Naive thymus-derived CD8-positive, alpha-beta T cell (primary cell): ENCODE measurements around the gene NPY2R. TPM values are rescaled to one million over a fixed set of nuclear protein-coding genes. Genes with fewer than 3 reads are reported as not detected.

Experiments used
- ATAC-seq, 2 donors: fragments of 150-1000 bp; cut with Tn5 transposase in 1 of 2; sonication (Bioruptor Pico), chemical (Tn5 transposase) in 1 of 2; 1 replicate in 1 of 2; 2 replicates in 1 of 2; pipeline ENCODE4 v1.10.0; 2021; ENCODE audit warnings: mild to moderate bottlenecking in 2 of 2, moderate library complexity in 2 of 2
- POLR2A ChIA-PET: fragments of 350-600 bp; sonication (Branson Sonifier 250); formaldehyde crosslinking; loops from one replicate; lab custom pipeline; 2021; ENCODE audit warnings: antibody characterized with exemption; lab: Charles Lee
- DNase-seq, 10 donors: peaks; one replicate each; pipeline versions ENCODE4 v3.0.0 to v3.0.0-alpha.2; 2020 to 2022
- H3K27ac Mint-ChIP-seq, 10 donors: one replicate each; pipeline ENCODE4 v1.8.0; 2020 to 2022; ENCODE audit warnings: mild to moderate bottlenecking in 10 of 10, mixed read lengths in 10 of 10, moderate library complexity in 4 of 10, inconsistent platforms in 1 of 10
- H3K27me3 Mint-ChIP-seq, 5 donors: one replicate each; pipeline ENCODE4 v1.8.0; 2021 to 2022; ENCODE audit warnings: mixed read lengths in 5 of 5
- H3K36me3 Mint-ChIP-seq, 3 donors: one replicate each; pipeline ENCODE4 v1.8.0; 2020 to 2022; ENCODE audit warnings: mixed read lengths in 3 of 3, mild to moderate bottlenecking in 2 of 3, inconsistent platforms in 1 of 3
- H3K4me1 Mint-ChIP-seq, 4 donors: one replicate each; pipeline ENCODE4 v1.8.0; 2021 to 2022; ENCODE audit warnings: mixed read lengths in 4 of 4
- H3K4me3 Mint-ChIP-seq, 10 donors: one replicate each; pipeline ENCODE4 v1.8.0; 2020 to 2022; ENCODE audit warnings: mild to moderate bottlenecking in 10 of 10, mixed read lengths in 10 of 10, moderate library complexity in 6 of 10, inconsistent platforms in 1 of 10
- H3K9me3 Mint-ChIP-seq, 9 donors: one replicate each; pipeline ENCODE4 v1.8.0; 2020 to 2022; ENCODE audit warnings: mixed read lengths in 9 of 9, mild to moderate bottlenecking in 3 of 9, inconsistent platforms in 1 of 9, moderate library complexity in 1 of 9
- polyA plus RNA-seq, 3 donors: library from polyadenylated mRNA; unstranded; fragments of 300-500 nt; fragmentation: Illumina TruSeq; gene quantifications; one replicate each; pipeline ENCODE4 v1.2.3, GENCODE V29; 2021
- total RNA-seq, 8 experiments: library from RNA in 2 of 8; stranded (reverse) in 2 of 8; gene quantifications; one replicate each; pipeline ENCODE4 v1.2.3 and lab custom pipeline; 2021 to 2026

The NPY2R gene
- total RNA-seq = not detected
- polyA plus RNA-seq = not detected
- 0 to 0.07 (median 0) reads per million in 6 experiments for total RNA-seq (lab: John Stamatoyannopoulos, UW)

- H3K27ac Mint-ChIP-seq = no peak within 1 kb of the TSS
- peaks cover 0 to 4% (median 1%) of the 10 kb centered on the region in 9 donors for H3K9me3 Mint-ChIP-seq
- ATAC-seq (no peak), DNase-seq (no peak)
- POLR2A ChIA-PET = no interaction called here
- H3K36me3 Mint-ChIP-seq = no peaks in the 10 kb centered on the region
- peaks cover 29 to 68% (median 42%) of the 10 kb centered on the region in 5 donors for H3K27me3 Mint-ChIP-seq
- no peaks in the 10 kb centered on the region for H3K4me1 Mint-ChIP-seq
- H3K4me3 Mint-ChIP-seq = no peak within 1 kb of the TSS
Observed at GRCh38 chr4:155208258-155209054, at the start of gene NPY2R. TSS of gene NPY2R (plus strand) at chr4:155208636. CDS start at chr4:155213940, 5,304 bp downstream.

- peaks cover 0 to 5% (median 0%) of the 10 kb centered on the region in 9 donors for H3K9me3 Mint-ChIP-seq
- no peak overlapping the region for H3K27ac Mint-ChIP-seq
- ATAC-seq (no peak), DNase-seq (no peak)
- no peak overlapping the region for H3K4me3 Mint-ChIP-seq
- POLR2A ChIA-PET = no interaction called here
- H3K4me1 Mint-ChIP-seq = no peaks in the 10 kb centered on the region
- H3K27me3 Mint-ChIP-seq = peaks cover 0 to 19% (median 0%) of the 10 kb centered on the region in 5 donors
- H3K36me3 Mint-ChIP-seq = no peaks in the 10 kb centered on the region
Observed at GRCh38 chr4:155161357-155161756, 47.1 kb upstream of the NPY2R start.

- peaks cover 0 to 3% (median 0%) of the 10 kb centered on the region in 9 donors for H3K9me3 Mint-ChIP-seq
- H3K27me3 Mint-ChIP-seq = peaks cover 0 to 5% (median 0%) of the 10 kb centered on the region in 5 donors
- no peak overlapping the region for H3K4me3 Mint-ChIP-seq
- ATAC-seq (no peak), DNase-seq (no peak)
- H3K27ac Mint-ChIP-seq = no peak overlapping the region
- no peaks in the 10 kb centered on the region for H3K4me1 Mint-ChIP-seq
- POLR2A ChIA-PET = no interaction called here
- no peaks in the 10 kb centered on the region for H3K36me3 Mint-ChIP-seq
Observed at GRCh38 chr4:155164718-155165117, 43.7 kb upstream of the NPY2R start.

GRCh38 chr4:155170569-155170968, 37.9 kb upstream of the NPY2R start:
- H3K27me3 Mint-ChIP-seq = peaks cover 0 to 4% (median 0%) of the 10 kb centered on the region in 5 donors
- no peak overlapping the region for H3K4me3 Mint-ChIP-seq
- peaks cover 0 to 4% (median 0%) of the 10 kb centered on the region in 9 donors for H3K9me3 Mint-ChIP-seq
- H3K36me3 Mint-ChIP-seq = no peaks in the 10 kb centered on the region
- H3K4me1 Mint-ChIP-seq = no peaks in the 10 kb centered on the region
- POLR2A ChIA-PET = no interaction called here
- H3K27ac Mint-ChIP-seq = no peak overlapping the region
- DNase-seq (no peak), ATAC-seq (no peak)

- H3K27ac Mint-ChIP-seq = no peak overlapping the region
- no peak for ATAC-seq
- no peak overlapping the region for H3K4me3 Mint-ChIP-seq
- peaks cover 0 to 4% (median 2%) of the 10 kb centered on the region in 5 donors for H3K27me3 Mint-ChIP-seq
- no peaks in the 10 kb centered on the region for H3K4me1 Mint-ChIP-seq
- H3K9me3 Mint-ChIP-seq = peaks cover 0 to 9% (median 3%) of the 10 kb centered on the region in 9 donors
- POLR2A ChIA-PET = no interaction called here
- DNase-seq = no peak
- H3K36me3 Mint-ChIP-seq = no peaks in the 10 kb centered on the region
Observed at GRCh38 chr4:155173371-155173770, 35.1 kb upstream of the NPY2R start.

- no peak for DNase-seq
- H3K4me3 Mint-ChIP-seq = no peak overlapping the region
- no peak overlapping the region for H3K27ac Mint-ChIP-seq
- POLR2A ChIA-PET = no interaction called here
- no peak for ATAC-seq
- H3K4me1 Mint-ChIP-seq = no peaks in the 10 kb centered on the region
- peaks cover 0 to 9% (median 2%) of the 10 kb centered on the region in 9 donors for H3K9me3 Mint-ChIP-seq
- no peaks in the 10 kb centered on the region for H3K36me3 Mint-ChIP-seq
- H3K27me3 Mint-ChIP-seq = peaks cover 0 to 4% (median 2%) of the 10 kb centered on the region in 5 donors
Observed at GRCh38 chr4:155174668-155175067, 33.8 kb upstream of the NPY2R start.

- Mint-ChIP-seq H3K4me1 (no peaks in the 10 kb centered on the region), H3K27me3 (peaks cover 0 to 7% (median 0%) of the 10 kb centered on the region in 5 donors), H3K4me3 (no peak overlapping the region), H3K27ac (no peak overlapping the region), H3K9me3 (peaks cover 0 to 16% (median 2%) of the 10 kb centered on the region in 9 donors), H3K36me3 (no peaks in the 10 kb centered on the region)
- DNase-seq = no peak
- POLR2A ChIA-PET = no interaction called here
- no peak for ATAC-seq
Observed at GRCh38 chr4:155179216-155179615, 29.2 kb upstream of the NPY2R start.

- H3K27ac Mint-ChIP-seq = no peak overlapping the region
- H3K36me3 Mint-ChIP-seq = no peaks in the 10 kb centered on the region
- DNase-seq = no peak
- no peaks in the 10 kb centered on the region for H3K4me1 Mint-ChIP-seq
- H3K9me3 Mint-ChIP-seq = no peaks in the 10 kb centered on the region
- POLR2A ChIA-PET = no interaction called here
- H3K27me3 Mint-ChIP-seq = peaks cover 0 to 3% (median 0%) of the 10 kb centered on the region in 5 donors
- ATAC-seq = no peak
- no peak overlapping the region for H3K4me3 Mint-ChIP-seq
Observed at GRCh38 chr4:155186972-155187371, 21.5 kb upstream of the NPY2R start.

GRCh38 chr4:155187989-155188388, 20.4 kb upstream of the NPY2R start:
- no peak for ATAC-seq
- DNase-seq = no peak

GRCh38 chr4:155190099-155190498, 18.3 kb upstream of the NPY2R start:
- no peak overlapping the region for H3K4me3 Mint-ChIP-seq
- no peaks in the 10 kb centered on the region for H3K36me3 Mint-ChIP-seq
- H3K4me1 Mint-ChIP-seq = no peaks in the 10 kb centered on the region
- peaks cover 0 to 3% (median 0%) of the 10 kb centered on the region in 9 donors for H3K9me3 Mint-ChIP-seq
- DNase-seq (no peak), ATAC-seq (no peak)
- H3K27me3 Mint-ChIP-seq = peaks cover 0 to 5% (median 0%) of the 10 kb centered on the region in 5 donors
- POLR2A ChIA-PET = no interaction called here
- no peak overlapping the region for H3K27ac Mint-ChIP-seq

More at GRCh38 chr4:155187989-155188388, 20.4 kb upstream of the NPY2R start:
- Mint-ChIP-seq H3K4me3 (no peak overlapping the region), H3K9me3 (peaks cover 0 to 3% (median 0%) of the 10 kb centered on the region in 9 donors), H3K27me3 (peaks cover 0 to 5% (median 0%) of the 10 kb centered on the region in 5 donors), H3K4me1 (no peaks in the 10 kb centered on the region), H3K27ac (no peak overlapping the region), H3K36me3 (no peaks in the 10 kb centered on the region)
- POLR2A ChIA-PET = no interaction called here

- DNase-seq (no peak), ATAC-seq (no peak)
- Mint-ChIP-seq H3K36me3 (no peaks in the 10 kb centered on the region), H3K4me3 (no peak overlapping the region), H3K27me3 (peaks cover 0 to 10% (median 8%) of the 10 kb centered on the region in 5 donors), H3K4me1 (no peaks in the 10 kb centered on the region), H3K27ac (no peak overlapping the region), H3K9me3 (peaks cover 0 to 4% (median 0%) of the 10 kb centered on the region in 9 donors)
- POLR2A ChIA-PET = no interaction called here
Observed at GRCh38 chr4:155197757-155198156, 10.7 kb upstream of the NPY2R start.

- peaks cover 29 to 68% (median 42%) of the 10 kb centered on the region in 5 donors for H3K27me3 Mint-ChIP-seq
- POLR2A ChIA-PET = no interaction called here
- H3K4me3 Mint-ChIP-seq = no peak overlapping the region
- peaks cover 0 to 4% (median 1%) of the 10 kb centered on the region in 9 donors for H3K9me3 Mint-ChIP-seq
- no peak for ATAC-seq
- no peak for DNase-seq
- H3K27ac Mint-ChIP-seq = no peak overlapping the region
- no peaks in the 10 kb centered on the region for H3K4me1 Mint-ChIP-seq
- no peaks in the 10 kb centered on the region for H3K36me3 Mint-ChIP-seq
Observed at GRCh38 chr4:155207534-155208257, 740 bp upstream of the NPY2R start.

- Mint-ChIP-seq H3K27me3 (peaks cover 0 to 12% (median 1%) of the 10 kb centered on the region in 5 donors), H3K27ac (no peak overlapping the region), H3K9me3 (peaks cover 0 to 11% (median 0%) of the 10 kb centered on the region in 9 donors), H3K4me3 (no peak overlapping the region), H3K36me3 (no peaks in the 10 kb centered on the region), H3K4me1 (no peaks in the 10 kb centered on the region)
- POLR2A ChIA-PET = no interaction called here
- ATAC-seq = no peak
- DNase-seq = no peak
Observed at GRCh38 chr4:155220025-155220424, 11.6 kb downstream of the NPY2R start.
